ENCODE measurements around the gene IGSF6. TPM values are rescaled to one million over a fixed set of nuclear protein-coding genes. Genes with fewer than 3 reads are reported as not detected.

The IGSF6 gene
- total RNA-seq: not detected in 2 replicates

DNA sequence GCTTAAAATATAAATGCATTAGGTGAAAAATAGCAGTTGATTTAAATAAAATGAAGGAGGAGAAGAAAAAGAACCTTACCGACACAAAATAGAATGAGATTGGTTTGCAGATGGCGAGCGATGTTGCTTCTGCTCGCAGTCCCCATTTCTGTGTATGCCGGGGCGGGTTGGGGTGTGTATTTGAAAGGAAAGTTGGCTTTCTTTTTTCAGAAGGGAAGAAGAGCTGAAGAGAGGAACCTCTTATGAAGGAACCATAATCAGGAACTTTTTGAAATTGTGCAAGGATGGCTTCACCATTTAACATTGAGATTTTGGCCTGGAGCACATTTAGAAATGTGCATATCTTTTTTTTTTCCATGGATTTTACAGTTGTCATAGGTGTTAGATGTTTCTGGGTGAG is at the start of gene IGSF6:
Gene IGSF6, minus strand, starts transcription at position 156 of the 400 bp plus-strand sequence. Its CDS starts 10 bp downstream, at position 146.

DNA sequence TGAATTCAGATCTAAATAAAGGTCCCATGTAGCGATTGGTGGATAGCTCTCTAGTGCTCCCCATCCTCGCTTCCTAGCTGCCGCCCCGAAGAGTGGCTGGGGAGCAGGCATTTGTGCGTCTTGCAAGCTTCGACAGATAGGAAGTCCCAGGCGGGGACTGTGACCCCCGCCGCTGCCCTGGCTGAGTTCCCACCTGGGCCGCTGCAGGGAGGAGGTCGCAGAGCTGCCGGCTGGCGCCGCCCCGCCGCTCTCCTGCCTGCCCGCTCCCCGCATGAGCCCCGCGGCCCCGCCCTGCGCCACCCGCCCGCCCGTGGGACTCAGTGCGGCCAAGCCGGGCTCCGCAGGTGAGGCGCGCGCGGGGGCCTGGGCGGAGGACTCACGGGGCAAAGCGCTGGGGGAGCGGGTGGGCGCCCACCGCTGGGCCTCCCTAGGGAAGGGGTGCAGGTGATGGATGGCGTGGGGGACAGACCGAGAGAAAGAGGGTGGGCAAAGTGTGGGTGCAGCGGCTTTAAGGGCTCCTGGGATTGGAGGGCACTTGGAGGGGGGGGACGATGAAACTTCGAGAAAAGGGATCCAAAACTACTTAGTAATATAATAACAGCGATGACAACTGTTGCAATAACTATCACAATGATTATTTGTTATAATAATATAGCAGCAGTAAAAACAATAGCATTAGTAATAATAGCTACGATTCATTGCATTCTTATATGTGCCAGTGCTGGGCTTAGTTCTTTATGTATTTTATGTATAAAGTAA is 11.7 kb upstream of the IGSF6 start, which contains the start of gene OTOA:
Gene OTOA, plus strand, starts transcription at position 80 of the 759 bp plus-strand sequence. CDS start 14,547 bp downstream, outside the sequence.

DNA sequence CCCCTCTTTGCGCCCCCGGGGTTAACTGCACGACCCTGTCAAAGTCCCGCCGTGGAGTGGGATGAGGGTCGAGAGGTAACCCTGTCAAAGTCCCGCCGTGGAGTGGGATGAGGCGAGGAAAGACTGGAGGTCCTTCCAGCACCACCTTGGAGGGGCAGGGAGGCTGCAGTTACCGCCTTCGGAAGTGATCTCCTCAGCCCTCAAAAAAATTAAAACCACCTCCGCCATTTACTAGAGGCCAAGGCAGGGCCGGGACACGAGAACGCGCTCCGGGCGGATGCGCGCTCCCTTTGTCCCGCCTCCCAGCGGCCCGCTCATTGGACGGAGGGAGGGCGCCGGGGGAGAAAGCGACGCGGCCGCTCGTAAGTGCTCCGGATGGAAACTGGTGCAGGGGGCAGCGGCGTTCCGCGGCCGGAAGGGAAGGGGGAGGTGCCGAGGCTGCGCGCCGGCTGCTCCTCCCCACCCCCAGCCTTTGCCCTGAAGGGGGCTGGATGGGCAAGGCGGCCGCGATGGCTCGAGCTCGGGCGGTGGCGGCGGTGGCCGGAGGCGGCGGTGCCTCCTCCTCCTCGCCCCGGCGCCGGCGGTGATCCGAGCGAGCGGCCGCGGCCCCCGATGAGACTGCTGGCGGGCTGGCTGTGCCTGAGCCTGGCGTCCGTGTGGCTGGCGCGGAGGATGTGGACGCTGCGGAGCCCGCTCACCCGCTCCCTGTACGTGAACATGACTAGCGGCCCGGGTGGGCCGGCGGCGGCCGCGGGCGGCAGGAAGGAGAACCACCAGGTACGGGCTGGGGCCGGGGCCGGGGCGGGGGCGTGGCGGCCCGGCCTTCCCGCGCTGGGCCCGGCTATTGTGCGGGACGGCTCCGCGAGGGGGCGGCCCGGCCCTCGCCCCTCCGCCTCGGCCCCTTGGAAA is 53.0 kb downstream of the IGSF6 start, which contains the start of gene METTL9:
Gene METTL9, plus strand, starts transcription at position 456 of the 909 bp plus-strand sequence. Its CDS starts 157 bp downstream, at position 613.

Other genes starting within 250 kb of the IGSF6 start
- gene METTL9, start 53.0 kb downstream of the IGSF6 start, total RNA-seq: 115 and 123 TPM in 2 replicates
- not detected in 2 replicates for gene OTOA, start 11.4 kb upstream of the IGSF6 start, total RNA-seq
- 4.7 and 6.0 TPM in 2 replicates for gene NPIPB4, start 205.1 kb upstream of the IGSF6 start, total RNA-seq

Measured in cardiac atrium fibroblast (primary cell).